GM12892 (cell line): ENCODE data around the gene HTR3B.

ENCODE experiments used
- POLR2A ChIP-seq: IDR thresholded peaks from 2 replicates; pipeline ENCODE4 v1.6.1; 2011; ENCODE audit warnings: low read depth, low read length, control low read depth
- POLR2AphosphoS5 ChIP-seq: IDR thresholded peaks from 2 replicates; pipeline ENCODE4 v1.6.1; 2011; ENCODE audit warnings: low read depth, low read length, control low read depth
- TAF1 ChIP-seq: IDR thresholded peaks from 2 replicates; pipeline ENCODE4 v1.6.1; 2011; ENCODE audit warnings: low read depth, mild to moderate bottlenecking, control low read depth, low read length, borderline replicate concordance

GRCh38 chr11:113989916-113990315 lies 85.3 kb downstream of the HTR3B start:
- TF ChIP-seq TAF1 (no peak), POLR2AphosphoS5 (no peak), POLR2A (no peak)
